A673 (cell line): ENCODE data around the gene BBS9. TPM values are rescaled to one million over a fixed set of nuclear protein-coding genes. Genes with fewer than 3 reads are reported as not detected.

Source experiments
- BruUV-seq: library from RNA; stranded (reverse); fragments of 400-500 nt; replicated peaks from 2 replicates; lab custom pipeline; 2021; lab: Mats Ljungman, UMichigan
- CTCF ChIA-PET: fragments of 300-600 bp; sonication (Branson Sonifier 250); formaldehyde crosslinking; loops from one replicate; lab custom pipeline; 2022; ENCODE audit warnings: antibody characterized with exemption; lab: Charles Lee
- POLR2A ChIA-PET: fragments of 300-600 bp; sonication (Branson Sonifier 250); formaldehyde crosslinking; loops from one replicate; lab custom pipeline; 2022; ENCODE audit warnings: antibody characterized with exemption; ENCODE audit not compliant: low non-redundant PET; lab: Charles Lee
- DNase-seq: peaks from one replicate; pipeline ENCODE4 v3.0.0-alpha.2; 2015; ENCODE audit warnings: low spot score
- H3K27ac ChIP-seq: fragments of 200-600 bp; sonication (generic); 2 replicates; pipeline ENCODE4 v1.5.1; 2016; ENCODE audit warnings: mixed run types, low read depth, mild to moderate bottlenecking, mixed read lengths, antibody characterized with exemption, low read length; ENCODE audit not compliant: poor library complexity, severe bottlenecking
- H3K27me3 ChIP-seq: fragments of 200-600 bp; sonication (generic); replicated peaks from 2 replicates; pipeline ENCODE4 v1.6.1; 2017; ENCODE audit warnings: mixed run types, low read depth, mild to moderate bottlenecking, mixed read lengths, antibody characterized with exemption, low read length; ENCODE audit not compliant: insufficient read depth, poor library complexity
- H3K36me3 ChIP-seq: fragments of 200-600 bp; sonication (generic); 2 replicates; pipeline ENCODE4 v1.6.1; 2016; ENCODE audit warnings: mixed run types, mild to moderate bottlenecking, mixed read lengths, antibody characterized with exemption, low read length; ENCODE audit not compliant: insufficient read depth, poor library complexity, severe bottlenecking
- H3K4me1 ChIP-seq: fragments of 200-600 bp; sonication (generic); 2 replicates; pipeline ENCODE4 v1.6.1; 2017; ENCODE audit warnings: mixed run types, mild to moderate bottlenecking, mixed read lengths, antibody characterized with exemption, low read length; ENCODE audit not compliant: insufficient read depth, poor library complexity, severe bottlenecking
- H3K4me3 ChIP-seq: fragments of 200-600 bp; sonication (generic); 2 replicates; pipeline ENCODE4 v1.5.1; 2016; ENCODE audit warnings: low read depth, mixed run types, mild to moderate bottlenecking, mixed read lengths, low read length; ENCODE audit not compliant: poor library complexity, severe bottlenecking
- H3K9me3 ChIP-seq: fragments of 200-600 bp; sonication (generic); 2 replicates; pipeline ENCODE4 v1.6.1; 2016; ENCODE audit warnings: mixed run types, low read depth, mild to moderate bottlenecking, mixed read lengths, antibody characterized with exemption, low read length; ENCODE audit not compliant: poor library complexity, severe bottlenecking
- EZH2 ChIP-seq: fragments of 200-600 bp; sonication (generic); IDR thresholded peaks from 2 replicates; pipeline ENCODE4 v1.6.1; 2017; ENCODE audit warnings: borderline replicate concordance, low read depth, mild to moderate bottlenecking, mixed read lengths, antibody characterized with exemption, low read length; ENCODE audit not compliant: poor library complexity, severe bottlenecking
- intact Hi-C: fragments of 100-400 bp; cut with micrococcal nuclease; formaldehyde crosslinking; loops from one replicate; pipeline ENCODE4 v1.10.0; 2022; ENCODE audit not compliant: unreplicated experiment
- total RNA-seq: library from RNA; stranded (reverse); gene quantifications from 2 replicates; pipeline ENCODE4 v1.2.3, GENCODE V29; 2021
- TF ChIP-seq, protein P1 (sequence below): fragments of 300-800, 200-600 bp; sonication (generic); conservative IDR thresholded peaks from 2 replicates; pipeline ENCODE4 v1.5.1; 2017; ENCODE audit warnings: low read depth, mild to moderate bottlenecking, antibody characterized with exemption, low read length, moderate library complexity, mixed read lengths

BBS9 gene
- total RNA-seq, 1 experiment from 2014 or later, result 9.4 TPM

DNA sequence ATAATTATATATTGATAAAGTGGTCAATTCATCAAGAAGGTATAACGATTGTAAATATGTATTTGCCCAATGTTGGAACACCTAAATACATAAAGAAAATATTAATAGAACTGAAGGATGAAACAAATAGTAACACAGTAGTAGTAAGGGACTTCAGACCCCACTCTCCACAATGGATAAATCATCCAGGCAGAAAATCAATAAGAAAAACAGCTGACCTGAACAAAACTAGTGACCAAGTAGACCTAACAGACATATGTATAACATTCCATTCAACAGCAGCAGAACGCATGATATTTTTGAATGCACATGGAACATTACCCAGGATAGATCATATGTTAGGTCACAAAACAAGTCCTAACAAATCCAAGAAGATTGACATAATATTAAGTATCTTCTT lies 489.9 kb downstream of the BBS9 start:
- ChIA-PET POLR2A (no interaction called here), CTCF (no interaction called here)
- Histone ChIP-seq H3K4me1 (no peaks in the 10 kb centered on the region), H3K9me3 (peaks cover 8% of the 10 kb centered on the region), H3K36me3 (no peaks in the 10 kb centered on the region), H3K27ac (no peak overlapping the region), H3K4me3 (no peak overlapping the region), H3K27me3 (no peaks in the 10 kb centered on the region)
- TF ChIP-seq EZH2, result no peak
- TF ChIP-seq, protein P1, sequence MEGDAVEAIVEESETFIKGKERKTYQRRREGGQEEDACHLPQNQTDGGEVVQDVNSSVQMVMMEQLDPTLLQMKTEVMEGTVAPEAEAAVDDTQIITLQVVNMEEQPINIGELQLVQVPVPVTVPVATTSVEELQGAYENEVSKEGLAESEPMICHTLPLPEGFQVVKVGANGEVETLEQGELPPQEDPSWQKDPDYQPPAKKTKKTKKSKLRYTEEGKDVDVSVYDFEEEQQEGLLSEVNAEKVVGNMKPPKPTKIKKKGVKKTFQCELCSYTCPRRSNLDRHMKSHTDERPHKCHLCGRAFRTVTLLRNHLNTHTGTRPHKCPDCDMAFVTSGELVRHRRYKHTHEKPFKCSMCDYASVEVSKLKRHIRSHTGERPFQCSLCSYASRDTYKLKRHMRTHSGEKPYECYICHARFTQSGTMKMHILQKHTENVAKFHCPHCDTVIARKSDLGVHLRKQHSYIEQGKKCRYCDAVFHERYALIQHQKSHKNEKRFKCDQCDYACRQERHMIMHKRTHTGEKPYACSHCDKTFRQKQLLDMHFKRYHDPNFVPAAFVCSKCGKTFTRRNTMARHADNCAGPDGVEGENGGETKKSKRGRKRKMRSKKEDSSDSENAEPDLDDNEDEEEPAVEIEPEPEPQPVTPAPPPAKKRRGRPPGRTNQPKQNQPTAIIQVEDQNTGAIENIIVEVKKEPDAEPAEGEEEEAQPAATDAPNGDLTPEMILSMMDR, result no peak
- DNase-seq, result no peak
- intact Hi-C loops, result no loop called here
- BruUV-seq, result no TSS peak

DNA sequence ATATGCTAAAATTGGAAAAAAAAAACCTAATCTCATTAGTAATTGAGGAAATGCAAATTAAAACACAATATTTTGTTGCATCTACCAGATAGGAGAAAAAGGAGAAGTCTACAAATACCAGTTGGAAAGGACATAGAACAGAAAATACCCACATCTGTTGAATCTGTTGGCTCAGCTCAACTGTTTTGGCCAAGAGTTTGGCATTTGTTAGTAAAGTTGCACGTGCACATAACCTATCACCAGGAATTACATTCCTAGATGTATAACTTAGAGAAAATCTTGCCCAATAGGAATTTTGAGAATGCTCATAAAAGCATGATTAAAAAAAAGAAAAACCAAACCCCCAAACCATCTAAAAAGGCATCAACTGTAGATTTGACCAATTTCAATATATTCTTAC lies 493.9 kb downstream of the BBS9 start:
- intact Hi-C loops, result no loop called here
- Histone ChIP-seq H3K4me1 (no peaks in the 10 kb centered on the region), H3K27ac (no peak overlapping the region), H3K27me3 (no peaks in the 10 kb centered on the region), H3K9me3 (peaks cover 5% of the 10 kb centered on the region), H3K4me3 (no peak overlapping the region), H3K36me3 (no peaks in the 10 kb centered on the region)
- CTCF ChIA-PET, result no interaction called here
- no peak for TF ChIP-seq EZH2
- TF ChIP-seq, protein P1, result no peak
- DNase-seq, result no peak
- POLR2A ChIA-PET, result no interaction called here
- BruUV-seq, result no TSS peak

DNA sequence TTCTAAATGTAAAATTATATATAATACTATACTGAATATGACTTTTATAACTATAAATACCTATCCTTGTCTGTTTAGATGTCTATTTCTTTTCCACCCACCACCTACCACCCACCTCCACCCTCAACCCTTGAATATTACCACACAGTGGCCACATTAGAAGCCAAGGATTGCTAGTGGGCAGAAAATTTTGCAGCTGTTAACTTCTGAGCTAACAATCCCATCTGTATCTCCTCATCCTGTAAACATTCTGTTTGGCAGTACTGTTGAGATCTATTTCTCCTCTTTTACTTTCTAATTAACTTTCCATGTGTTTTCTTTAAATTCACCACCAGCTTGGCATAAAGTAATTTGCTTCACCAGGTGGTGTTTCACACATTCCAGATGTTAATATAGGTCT lies 494.9 kb downstream of the BBS9 start:
- TF ChIP-seq, protein P1, result no peak
- no peak for TF ChIP-seq EZH2
- POLR2A ChIA-PET, result no interaction called here
- intact Hi-C loops, result no loop called here
- Histone ChIP-seq H3K36me3 (no peaks in the 10 kb centered on the region), H3K4me1 (no peaks in the 10 kb centered on the region), H3K9me3 (peaks cover 5% of the 10 kb centered on the region), H3K4me3 (no peak overlapping the region), H3K27ac (no peak overlapping the region), H3K27me3 (no peaks in the 10 kb centered on the region)
- no TSS peak for BruUV-seq
- CTCF ChIA-PET, result no interaction called here
- no peak for DNase-seq
